ENCODE data around the gene CFAP97D2.

DNA sequence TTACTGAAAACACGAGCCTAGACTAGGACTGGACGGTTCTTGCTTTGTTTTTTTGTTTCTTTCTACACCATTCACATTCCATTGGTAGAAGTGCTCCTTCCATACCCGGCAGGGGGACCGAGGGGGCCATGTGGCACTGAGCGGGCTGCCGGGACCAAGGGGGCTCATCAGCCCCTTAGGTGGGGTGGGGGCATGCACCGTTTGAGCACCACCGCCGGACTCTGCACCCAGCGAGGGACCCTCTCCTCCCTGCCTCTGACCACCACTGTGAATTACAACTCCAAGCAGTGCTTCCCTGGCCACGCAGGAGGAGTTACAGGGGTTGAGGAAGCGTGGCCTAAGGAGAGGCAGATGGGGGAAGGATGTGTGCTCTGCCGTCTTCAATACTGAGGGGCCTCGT, 15.0 kb upstream of the CFAP97D2 start:
- TF ChIP-seq, protein P1, sequence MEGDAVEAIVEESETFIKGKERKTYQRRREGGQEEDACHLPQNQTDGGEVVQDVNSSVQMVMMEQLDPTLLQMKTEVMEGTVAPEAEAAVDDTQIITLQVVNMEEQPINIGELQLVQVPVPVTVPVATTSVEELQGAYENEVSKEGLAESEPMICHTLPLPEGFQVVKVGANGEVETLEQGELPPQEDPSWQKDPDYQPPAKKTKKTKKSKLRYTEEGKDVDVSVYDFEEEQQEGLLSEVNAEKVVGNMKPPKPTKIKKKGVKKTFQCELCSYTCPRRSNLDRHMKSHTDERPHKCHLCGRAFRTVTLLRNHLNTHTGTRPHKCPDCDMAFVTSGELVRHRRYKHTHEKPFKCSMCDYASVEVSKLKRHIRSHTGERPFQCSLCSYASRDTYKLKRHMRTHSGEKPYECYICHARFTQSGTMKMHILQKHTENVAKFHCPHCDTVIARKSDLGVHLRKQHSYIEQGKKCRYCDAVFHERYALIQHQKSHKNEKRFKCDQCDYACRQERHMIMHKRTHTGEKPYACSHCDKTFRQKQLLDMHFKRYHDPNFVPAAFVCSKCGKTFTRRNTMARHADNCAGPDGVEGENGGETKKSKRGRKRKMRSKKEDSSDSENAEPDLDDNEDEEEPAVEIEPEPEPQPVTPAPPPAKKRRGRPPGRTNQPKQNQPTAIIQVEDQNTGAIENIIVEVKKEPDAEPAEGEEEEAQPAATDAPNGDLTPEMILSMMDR (IDR thresholded peaks at IDR 0.05), result no peak
- TF ChIP-seq, protein P2, sequence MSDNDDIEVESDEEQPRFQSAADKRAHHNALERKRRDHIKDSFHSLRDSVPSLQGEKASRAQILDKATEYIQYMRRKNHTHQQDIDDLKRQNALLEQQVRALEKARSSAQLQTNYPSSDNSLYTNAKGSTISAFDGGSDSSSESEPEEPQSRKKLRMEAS (IDR thresholded peaks at IDR 0.05; ENCODE audit: low read depth), result no peak
- TF ChIP-seq, protein P3, sequence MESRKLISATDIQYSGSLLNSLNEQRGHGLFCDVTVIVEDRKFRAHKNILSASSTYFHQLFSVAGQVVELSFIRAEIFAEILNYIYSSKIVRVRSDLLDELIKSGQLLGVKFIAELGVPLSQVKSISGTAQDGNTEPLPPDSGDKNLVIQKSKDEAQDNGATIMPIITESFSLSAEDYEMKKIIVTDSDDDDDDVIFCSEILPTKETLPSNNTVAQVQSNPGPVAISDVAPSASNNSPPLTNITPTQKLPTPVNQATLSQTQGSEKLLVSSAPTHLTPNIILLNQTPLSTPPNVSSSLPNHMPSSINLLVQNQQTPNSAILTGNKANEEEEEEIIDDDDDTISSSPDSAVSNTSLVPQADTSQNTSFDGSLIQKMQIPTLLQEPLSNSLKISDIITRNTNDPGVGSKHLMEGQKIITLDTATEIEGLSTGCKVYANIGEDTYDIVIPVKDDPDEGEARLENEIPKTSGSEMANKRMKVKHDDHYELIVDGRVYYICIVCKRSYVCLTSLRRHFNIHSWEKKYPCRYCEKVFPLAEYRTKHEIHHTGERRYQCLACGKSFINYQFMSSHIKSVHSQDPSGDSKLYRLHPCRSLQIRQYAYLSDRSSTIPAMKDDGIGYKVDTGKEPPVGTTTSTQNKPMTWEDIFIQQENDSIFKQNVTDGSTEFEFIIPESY (IDR thresholded peaks at IDR 0.05; ENCODE audit: borderline replicate concordance, low read depth), result no peak
- TF ChIP-seq, protein P4, sequence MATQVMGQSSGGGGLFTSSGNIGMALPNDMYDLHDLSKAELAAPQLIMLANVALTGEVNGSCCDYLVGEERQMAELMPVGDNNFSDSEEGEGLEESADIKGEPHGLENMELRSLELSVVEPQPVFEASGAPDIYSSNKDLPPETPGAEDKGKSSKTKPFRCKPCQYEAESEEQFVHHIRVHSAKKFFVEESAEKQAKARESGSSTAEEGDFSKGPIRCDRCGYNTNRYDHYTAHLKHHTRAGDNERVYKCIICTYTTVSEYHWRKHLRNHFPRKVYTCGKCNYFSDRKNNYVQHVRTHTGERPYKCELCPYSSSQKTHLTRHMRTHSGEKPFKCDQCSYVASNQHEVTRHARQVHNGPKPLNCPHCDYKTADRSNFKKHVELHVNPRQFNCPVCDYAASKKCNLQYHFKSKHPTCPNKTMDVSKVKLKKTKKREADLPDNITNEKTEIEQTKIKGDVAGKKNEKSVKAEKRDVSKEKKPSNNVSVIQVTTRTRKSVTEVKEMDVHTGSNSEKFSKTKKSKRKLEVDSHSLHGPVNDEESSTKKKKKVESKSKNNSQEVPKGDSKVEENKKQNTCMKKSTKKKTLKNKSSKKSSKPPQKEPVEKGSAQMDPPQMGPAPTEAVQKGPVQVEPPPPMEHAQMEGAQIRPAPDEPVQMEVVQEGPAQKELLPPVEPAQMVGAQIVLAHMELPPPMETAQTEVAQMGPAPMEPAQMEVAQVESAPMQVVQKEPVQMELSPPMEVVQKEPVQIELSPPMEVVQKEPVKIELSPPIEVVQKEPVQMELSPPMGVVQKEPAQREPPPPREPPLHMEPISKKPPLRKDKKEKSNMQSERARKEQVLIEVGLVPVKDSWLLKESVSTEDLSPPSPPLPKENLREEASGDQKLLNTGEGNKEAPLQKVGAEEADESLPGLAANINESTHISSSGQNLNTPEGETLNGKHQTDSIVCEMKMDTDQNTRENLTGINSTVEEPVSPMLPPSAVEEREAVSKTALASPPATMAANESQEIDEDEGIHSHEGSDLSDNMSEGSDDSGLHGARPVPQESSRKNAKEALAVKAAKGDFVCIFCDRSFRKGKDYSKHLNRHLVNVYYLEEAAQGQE (IDR thresholded peaks at IDR 0.05; ENCODE audit: low read depth, low read length), result no peak
- TF ChIP-seq FOXM1 (IDR thresholded peaks at IDR 0.05; ENCODE audit: low read depth) (no peak), EZH2phosphoT487 (IDR thresholded peaks at IDR 0.05; ENCODE audit: borderline replicate concordance, low read depth) (no peak), RFX5 (IDR thresholded peaks at IDR 0.05; ENCODE audit: low read length) (no peak), POLR2AphosphoS5 (IDR thresholded peaks at IDR 0.05; ENCODE audit: low read depth, low read length) (no peak), SMC3 (IDR thresholded peaks at IDR 0.05; ENCODE audit: low read depth, low read length) (no peak), RCOR1 (IDR thresholded peaks at IDR 0.05; ENCODE audit: low read length) (no peak)
- TF ChIP-seq, protein P5, sequence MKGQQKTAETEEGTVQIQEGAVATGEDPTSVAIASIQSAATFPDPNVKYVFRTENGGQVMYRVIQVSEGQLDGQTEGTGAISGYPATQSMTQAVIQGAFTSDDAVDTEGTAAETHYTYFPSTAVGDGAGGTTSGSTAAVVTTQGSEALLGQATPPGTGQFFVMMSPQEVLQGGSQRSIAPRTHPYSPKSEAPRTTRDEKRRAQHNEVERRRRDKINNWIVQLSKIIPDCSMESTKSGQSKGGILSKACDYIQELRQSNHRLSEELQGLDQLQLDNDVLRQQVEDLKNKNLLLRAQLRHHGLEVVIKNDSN (IDR thresholded peaks at IDR 0.05; ENCODE audit: borderline replicate concordance, low read depth), result no peak
